Measurements from ENCODE around the gene UBE2B. TPM values are rescaled to one million over a fixed set of nuclear protein-coding genes. Genes with fewer than 3 reads are reported as not detected.

UBE2B gene
- total RNA-seq, 1 donor from 2014 or later = 91.0 TPM

DNA sequence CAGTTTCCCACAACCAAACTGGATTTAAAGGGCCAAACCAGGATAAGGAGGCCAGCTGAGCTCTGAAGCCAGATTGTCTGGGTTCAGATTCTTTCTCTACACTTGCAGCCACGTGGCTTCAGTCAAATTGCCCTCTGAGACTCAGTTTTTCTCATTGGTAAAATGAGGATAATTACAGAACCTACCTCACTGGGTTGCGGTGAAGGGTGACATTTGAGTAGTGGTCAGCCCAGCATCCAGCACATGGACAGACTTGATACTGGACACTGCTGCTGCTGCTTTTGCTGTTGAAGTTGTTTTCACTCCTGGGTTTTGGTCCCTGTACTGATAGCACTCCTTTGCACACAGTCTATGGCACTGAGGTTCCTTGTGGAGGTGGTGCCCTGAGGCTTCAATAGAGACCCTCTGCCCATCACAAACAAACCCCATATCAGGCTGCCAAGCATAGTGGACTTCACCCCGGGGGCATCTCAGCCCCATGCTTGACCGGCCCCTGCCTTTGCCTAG is 66.0 kb downstream of the UBE2B start:
- DNase-seq (ENCODE audit: low spot score) = no peak

DNA sequence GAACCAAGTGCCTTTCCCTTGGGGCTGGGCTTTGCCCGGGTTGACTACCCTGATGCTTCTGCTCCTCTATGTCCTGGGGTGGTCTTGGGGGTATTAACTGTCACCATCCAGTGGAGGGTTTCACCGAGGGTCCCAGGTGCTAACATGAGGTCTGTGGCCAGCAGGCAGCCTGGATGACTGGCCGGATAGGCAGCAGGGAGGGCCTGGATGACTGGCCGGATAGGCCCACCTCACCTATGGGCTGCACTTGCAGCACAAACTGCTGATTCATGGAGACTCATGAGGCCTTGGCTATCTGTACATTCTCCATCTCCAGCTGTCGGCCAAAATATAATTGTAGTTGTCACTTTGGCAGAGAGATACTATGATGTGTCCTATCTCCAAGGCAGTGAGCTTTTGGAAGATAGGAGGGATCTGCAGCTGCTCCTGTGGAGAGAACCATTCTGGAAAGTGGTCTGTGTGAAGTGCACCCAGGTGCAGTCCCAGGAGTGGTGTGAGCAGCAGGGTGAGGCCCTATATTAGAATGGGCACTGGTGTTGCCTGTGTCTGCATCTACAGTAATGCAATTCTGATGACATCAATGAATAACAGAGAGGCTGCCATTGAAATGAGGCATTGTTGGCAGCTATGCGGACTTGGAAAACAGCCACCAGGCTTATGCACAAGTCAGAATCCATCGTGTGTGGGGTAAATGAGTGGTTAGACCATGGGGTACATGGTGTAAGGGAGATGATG is 66.6 kb downstream of the UBE2B start:
- DNase-seq (ENCODE audit: low spot score) = no peak

DNA sequence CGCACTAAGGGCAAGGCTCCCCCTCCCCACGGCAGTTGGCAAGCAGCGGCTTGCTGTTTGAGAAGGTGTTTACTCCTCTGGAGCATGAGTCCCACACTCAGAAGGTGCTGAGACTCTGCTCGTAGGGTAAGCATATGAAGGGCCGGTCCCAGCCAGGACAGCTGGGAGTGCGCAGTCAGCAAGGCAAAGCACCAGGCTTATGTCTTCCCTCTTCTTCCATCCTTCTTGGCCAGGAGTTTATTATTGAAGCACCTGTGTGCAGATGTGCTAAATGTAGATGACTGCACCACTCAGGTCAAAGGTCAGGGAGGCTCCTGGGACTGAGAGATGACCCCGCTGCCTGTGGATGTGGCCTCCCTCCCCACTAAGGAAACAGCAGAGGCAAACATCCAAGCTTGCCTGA is 67.4 kb downstream of the UBE2B start:
- DNase-seq (ENCODE audit: low spot score) = no peak

DNA sequence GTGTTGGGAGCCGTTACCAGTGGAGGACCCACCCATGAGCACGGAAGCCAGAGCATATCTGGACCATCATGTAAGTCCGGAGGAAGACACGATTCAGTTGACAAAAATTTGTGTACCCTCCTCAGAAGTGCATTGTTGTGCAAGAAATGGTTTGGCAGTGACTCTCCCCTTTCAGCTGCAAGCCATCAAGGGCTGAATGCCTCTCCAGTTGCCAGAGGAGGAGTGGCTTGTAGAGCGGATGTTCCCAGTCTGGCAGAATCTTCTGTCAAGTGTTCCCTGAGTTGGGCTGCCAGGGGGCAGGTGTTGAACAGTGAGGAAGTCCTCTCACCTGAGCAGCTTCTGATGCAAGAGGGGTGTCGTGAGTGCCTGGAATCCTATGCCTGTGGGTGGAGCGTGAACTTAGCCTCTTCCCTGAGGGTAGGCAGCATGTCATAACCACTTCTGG is 67.9 kb downstream of the UBE2B start:
- DNase-seq (ENCODE audit: low spot score) = no peak

DNA sequence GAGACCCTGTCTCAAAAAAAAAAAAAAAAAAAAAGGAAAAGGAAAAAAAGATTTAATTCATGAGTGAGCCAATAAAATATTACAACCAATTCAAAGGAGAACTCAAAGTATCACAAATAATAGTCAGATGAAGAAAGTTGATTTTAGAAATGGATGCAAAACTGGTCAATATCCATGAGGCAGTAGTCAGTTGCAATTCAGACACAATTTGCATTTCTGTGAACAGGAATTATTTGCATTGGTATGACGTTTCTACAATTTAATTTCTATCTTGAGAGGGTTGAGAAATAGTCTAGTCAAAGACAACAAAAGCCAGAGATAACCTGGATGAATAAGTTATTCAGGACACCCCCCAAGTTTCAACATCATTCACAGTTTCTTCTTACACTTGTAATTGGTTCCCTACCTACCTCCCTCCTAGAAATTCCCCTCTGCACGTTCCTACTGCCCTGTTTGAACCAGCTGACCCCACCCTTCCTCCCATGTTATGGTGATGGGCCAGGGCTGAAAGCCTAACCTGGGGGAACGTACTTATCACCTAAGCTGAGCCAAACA is 68.9 kb downstream of the UBE2B start:
- no peak for DNase-seq (ENCODE audit: low spot score)

Other genes starting within 250 kb of the UBE2B start
- gene SKP1, start 194.6 kb upstream of the UBE2B start, total RNA-seq = 288 TPM
- 123 TPM for gene PPP2CA, start 145.5 kb upstream of the UBE2B start, total RNA-seq
- 2.6 TPM for gene CDKL3, start 4.4 kb upstream of the UBE2B start, total RNA-seq
- 19.5 TPM for gene CDKN2AIPNL, start 40.3 kb downstream of the UBE2B start, total RNA-seq
- 31.6 TPM for gene JADE2, start 154.1 kb downstream of the UBE2B start, total RNA-seq

Measured in mesenteric fat pad (tissue), 1 donor.